IMR-90 (cell line): Measurements from ENCODE around the gene ERCC4. TPM values are rescaled to one million over a fixed set of nuclear protein-coding genes. Genes with fewer than 3 reads are reported as not detected.

Experiments used
- ATAC-seq: fragments of 200-7000 bp; cut with Tn5 transposase; 2 replicates; pipeline ENCODE4 v1.9.1; 2020; ENCODE audit warnings: low read depth, mild to moderate bottlenecking, moderate library complexity
- BruUV-seq: library from RNA; stranded (reverse); fragments of 400-500 nt; replicated peaks from 2 replicates; lab custom pipeline; 2021; lab: Mats Ljungman, UMichigan
- CTCF ChIA-PET: fragments of 300-600 bp; formaldehyde crosslinking; extraction: SDS; loops from one replicate; lab custom pipeline; 2021; ENCODE audit warnings: antibody characterized with exemption; lab: Yijun Ruan, JAX
- POLR2A ChIA-PET: fragments of 300-600 bp; sonication (Branson Sonifier 250); formaldehyde crosslinking; loops from one replicate; lab custom pipeline; 2022; ENCODE audit warnings: antibody characterized with exemption; ENCODE audit not compliant: unreplicated experiment; lab: Charles Lee
- DNase-seq: peaks from one replicate; pipeline ENCODE4 v3.0.0; 2013
- H2AFZ ChIP-seq: replicated peaks from 2 replicates; pipeline ENCODE3; 2013; ENCODE audit warnings: low read length, mild to moderate bottlenecking; ENCODE audit not compliant: poor library complexity
- H2AK5ac ChIP-seq: 2 replicates; pipeline ENCODE4 v1.6.1; 2013; ENCODE audit warnings: low read depth, low read length, inconsistent platforms
- H2AK9ac ChIP-seq: replicated peaks from 2 replicates; pipeline ENCODE3; 2013; ENCODE audit warnings: mild to moderate bottlenecking, low read depth, low read length, moderate library complexity; ENCODE audit not compliant: poor library complexity
- H2BK120ac ChIP-seq: 2 replicates; pipeline ENCODE4 v1.6.1; 2013; ENCODE audit warnings: low read depth, low read length, inconsistent platforms
- H2BK15ac ChIP-seq: 3 replicates; pipeline ENCODE4 v1.6.1; 2013; ENCODE audit warnings: low read depth, low read length, inconsistent platforms
- H2BK20ac ChIP-seq: 2 replicates; pipeline ENCODE4 v1.6.1; 2013; ENCODE audit warnings: low read depth, mild to moderate bottlenecking, inconsistent platforms, low read length, moderate library complexity
- H2BK5ac ChIP-seq: 2 replicates; pipeline ENCODE4 v1.6.1; 2013; ENCODE audit warnings: mild to moderate bottlenecking, low read depth, low read length, inconsistent platforms; ENCODE audit not compliant: poor library complexity, severe bottlenecking
- H3K14ac ChIP-seq: replicated peaks from 2 replicates; pipeline ENCODE4 v1.6.1; 2013; ENCODE audit warnings: low read depth, low read length, inconsistent platforms
- H3K18ac ChIP-seq: 2 replicates; pipeline ENCODE4 v1.6.1; 2013; ENCODE audit warnings: low read depth, low read length, control low read depth
- H3K23ac ChIP-seq: 2 replicates; pipeline ENCODE4 v1.6.1; 2013; ENCODE audit warnings: low read depth, low read length, inconsistent platforms
- H3K27ac ChIP-seq: 2 replicates; pipeline ENCODE4 v1.5.1; 2013; ENCODE audit warnings: mild to moderate bottlenecking, control low read depth, low read length; ENCODE audit not compliant: insufficient read depth
- H3K27me3 ChIP-seq: 2 replicates; pipeline ENCODE4 v1.6.1; 2013; ENCODE audit warnings: low read length; ENCODE audit not compliant: control insufficient read depth, insufficient read depth
- H3K36me3 ChIP-seq: 2 replicates; pipeline ENCODE4 v1.6.1; 2013; ENCODE audit warnings: low read length, mixed read lengths; ENCODE audit not compliant: control insufficient read depth, insufficient read depth
- H3K4ac ChIP-seq: 2 replicates; pipeline ENCODE4 v1.6.1; 2013; ENCODE audit warnings: low read depth, low read length, inconsistent platforms
- H3K4me1 ChIP-seq: 2 replicates; pipeline ENCODE4 v1.6.1; 2013; ENCODE audit warnings: low read length, mixed read lengths; ENCODE audit not compliant: control insufficient read depth, insufficient read depth
- H3K4me2 ChIP-seq: 2 replicates; pipeline ENCODE4 v1.6.1; 2013; ENCODE audit warnings: low read depth, mild to moderate bottlenecking, control low read depth, low read length, moderate library complexity
- H3K4me3 ChIP-seq: 2 replicates; pipeline ENCODE4 v1.5.1; 2013; ENCODE audit warnings: low read depth, mild to moderate bottlenecking, control low read depth, low read length, moderate library complexity; ENCODE audit not compliant: insufficient read depth
- H3K56ac ChIP-seq: 2 replicates; pipeline ENCODE4 v1.6.1; 2013; ENCODE audit warnings: low read length, inconsistent platforms; ENCODE audit not compliant: insufficient read depth; ENCODE audit errors: extremely low read depth
- H3K79me1 ChIP-seq, 2 experiments: 2 replicates each; pipeline ENCODE4 v1.6.1; 2013; ENCODE audit warnings: low read length in 2 of 2, inconsistent platforms in 1 of 2, low read depth in 1 of 2
- H3K9ac ChIP-seq: 2 replicates; pipeline ENCODE4 v1.6.1; 2013; ENCODE audit warnings: low read depth, low read length, control low read depth
- H3K9me1 ChIP-seq: 2 replicates; pipeline ENCODE4 v1.6.1; 2013; ENCODE audit warnings: low read length, inconsistent platforms; ENCODE audit not compliant: insufficient read depth
- H3K9me3 ChIP-seq: 2 replicates; pipeline ENCODE4 v1.6.1; 2013; ENCODE audit warnings: low read length; ENCODE audit not compliant: control insufficient read depth, insufficient read depth
- H4K20me1 ChIP-seq: 2 replicates; pipeline ENCODE4 v1.6.1; 2013; ENCODE audit warnings: low read length, inconsistent platforms; ENCODE audit not compliant: insufficient read depth
- H4K5ac ChIP-seq: 2 replicates; pipeline ENCODE4 v1.6.1; 2013; ENCODE audit warnings: mild to moderate bottlenecking, low read depth, low read length, control low read depth
- H4K8ac ChIP-seq, 2 experiments: 2 replicates each; pipeline ENCODE4 v1.6.1; 2013; ENCODE audit warnings: low read depth in 2 of 2, low read length in 2 of 2, control low read depth in 1 of 2, inconsistent platforms in 1 of 2
- H4K91ac ChIP-seq: 2 replicates; pipeline ENCODE4 v1.6.1; 2013; ENCODE audit warnings: low read depth, low read length, inconsistent platforms; ENCODE audit not compliant: insufficient read depth
- BHLHE40 ChIP-seq: fragments of 150-350 bp; IDR thresholded peaks from 2 replicates; pipeline ENCODE4 v1.6.1; 2016; ENCODE audit warnings: mild to moderate bottlenecking, low read depth, low read length
- CTCF ChIP-seq: conservative IDR thresholded peaks from 2 replicates; pipeline ENCODE4 v1.5.1; 2012; ENCODE audit warnings: mild to moderate bottlenecking, low read depth, low read length, improper control_type of control experiment
- ELK1 ChIP-seq: fragments of 150-350 bp; IDR thresholded peaks from 2 replicates; pipeline ENCODE4 v1.6.1; 2016; ENCODE audit warnings: low read depth, mild to moderate bottlenecking, low read length, moderate library complexity, borderline replicate concordance
- FOS ChIP-seq: fragments of 150-350 bp; IDR thresholded peaks from 2 replicates; pipeline ENCODE4 v1.6.1; 2016; ENCODE audit warnings: low read depth, low read length
- MAZ ChIP-seq: IDR thresholded peaks from 2 replicates; pipeline ENCODE4 v1.6.1; 2012; ENCODE audit warnings: low read depth, mild to moderate bottlenecking, low read length, improper control_type of control experiment, moderate library complexity, borderline replicate concordance
- MXI1 ChIP-seq: IDR thresholded peaks from 2 replicates; pipeline ENCODE4 v1.6.1; 2012; ENCODE audit warnings: low read depth, mild to moderate bottlenecking, low read length, moderate library complexity, borderline replicate concordance
- POLR2A ChIP-seq: IDR thresholded peaks from 2 replicates; pipeline ENCODE4 v1.6.1; 2012; ENCODE audit warnings: mild to moderate bottlenecking, low read depth, low read length
- RCOR1 ChIP-seq: IDR thresholded peaks from 2 replicates; pipeline ENCODE4 v1.6.1; 2012; ENCODE audit warnings: mild to moderate bottlenecking, low read length, improper control_type of control experiment; ENCODE audit not compliant: insufficient replicate concordance
- RFX5 ChIP-seq: IDR thresholded peaks from 2 replicates; pipeline ENCODE4 v1.8.0; 2012; ENCODE audit warnings: low read depth, mild to moderate bottlenecking, low read length, moderate library complexity
- SMC3 ChIP-seq: fragments of 150-350 bp; IDR thresholded peaks from 2 replicates; pipeline ENCODE4 v1.6.1; 2016; ENCODE audit warnings: low read depth, mild to moderate bottlenecking, antibody characterized with exemption, low read length, moderate library complexity
- WGBS, 2 experiments: methylation state at CpG; one replicate each; pipeline versions ENCODE4 v1.1.5 to v1.1.7; 2013; ENCODE audit warnings: missing lambda C conversion rate in 2 of 2; ENCODE audit not compliant: insufficient read length in 1 of 2; ENCODE audit errors: extremely low coverage in 2 of 2; 5-methylcytosine and 5-hydroxymethylcytosine counted together
- dilution Hi-C: fragments of 300-500 bp; cut with HindIII; formaldehyde crosslinking; loops from one replicate; pipeline ENCODE4 v1.14.3; 2018; ENCODE audit warnings: low sequenced_read_pairs; ENCODE audit not compliant: unreplicated experiment
- in situ Hi-C: fragments of 300-500 bp; cut with MboI; formaldehyde crosslinking; loops from 3 replicates; pipeline ENCODE4 v1.14.3; 2019; ENCODE audit warnings: low sequenced_read_pairs, inconsistent platforms, mixed read lengths
- intact Hi-C: fragments of 100-400 bp; cut with micrococcal nuclease; formaldehyde crosslinking; loops from 2 replicates; pipeline ENCODE4 v1.10.0; 2022
- polyA plus RNA-seq, 3 experiments: library from polyadenylated mRNA; depleted of rRNA; stranded (reverse); fragments of >200 nt; gene quantifications; 2 replicates each; pipeline ENCODE4 v1.2.3, GENCODE V29; 2012; ENCODE audit warnings: low replicate concordance in 1 of 3
- total RNA-seq: library from RNA; depleted of rRNA; stranded (reverse); fragments of >200 nt; gene quantifications from 2 replicates; pipeline ENCODE4 v1.2.3, GENCODE V29; 2012

Gene ERCC4
- total and polyA plus RNA-seq, 2 of the 4 experiments (the other 2 are of a cell fraction) = 2.9 to 19.2 TPM

DNA sequence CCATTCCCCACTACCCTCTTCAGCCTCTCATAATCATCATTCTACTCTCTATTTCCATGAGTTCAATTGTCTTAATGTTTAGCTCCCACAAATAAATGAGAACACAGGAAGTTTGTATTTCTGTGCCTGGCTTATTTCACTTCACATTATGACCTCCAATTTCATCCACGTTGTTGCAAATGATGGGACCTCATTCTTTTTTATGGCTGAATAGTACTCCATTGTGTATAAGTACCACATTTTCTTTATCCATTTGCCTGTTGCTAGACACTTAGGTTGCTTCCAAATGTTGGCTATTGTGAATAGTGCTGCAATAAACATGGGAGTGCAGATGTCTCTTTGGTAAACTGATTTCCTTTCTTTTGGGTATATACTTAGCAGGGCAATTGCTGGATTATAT lies 42.3 kb downstream of the ERCC4 start:
- CTCF ChIA-PET = no interaction called here

More for the DNA sequence above, 42.3 kb downstream of the ERCC4 start:
- H2AK9ac ChIP-seq = no peak overlapping the region
- H3K9ac ChIP-seq = no peak overlapping the region
- H3K56ac ChIP-seq = no peak overlapping the region
- no peak overlapping the region for H4K5ac ChIP-seq
- H2BK20ac ChIP-seq = no peak overlapping the region
- H3K79me1 ChIP-seq = no peaks in the 10 kb centered on the region
- no peak overlapping the region for H2AFZ ChIP-seq
- no peaks in the 10 kb centered on the region; the same call in 1 of the 2 replicates for H3K4me1 ChIP-seq
- no peak overlapping the region for H4K91ac ChIP-seq
- TF ChIP-seq RFX5 (no peak), MXI1 (no peak), SMC3 (no peak), RCOR1 (no peak), CTCF (no peak), ELK1 (no peak), FOS (no peak), POLR2A (no peak), BHLHE40 (no peak), MAZ (no peak)
- in situ Hi-C loops = no loop called here
- H2BK120ac ChIP-seq = no peak overlapping the region
- dilution Hi-C loops = no loop called here
- intact Hi-C loops = no loop called here
- H3K9me3 ChIP-seq = no peaks in the 10 kb centered on the region
- no TSS peak for BruUV-seq
- no peak for DNase-seq
- no peak overlapping the region for H3K18ac ChIP-seq
- H3K27me3 ChIP-seq = peaks cover 1% of the 10 kb centered on the region; the same call in 1 of the 2 replicates
- no peak for ATAC-seq
- WGBS, 2 experiments = no CpG with 5 or more reads among the region's 1 CpG
- H3K36me3 ChIP-seq = no peaks in the 10 kb centered on the region
- H4K20me1 ChIP-seq = peaks cover 4% of the 10 kb centered on the region
- no peak overlapping the region for H3K23ac ChIP-seq
- no peak overlapping the region for H2BK15ac ChIP-seq
- H3K4ac ChIP-seq = no peak overlapping the region
- peaks cover 4% of the 10 kb centered on the region for H3K9me1 ChIP-seq
- POLR2A ChIA-PET = no interaction called here
- H3K14ac ChIP-seq = no peak overlapping the region
- no peak overlapping the region for H2AK5ac ChIP-seq
- no peak overlapping the region for H3K4me2 ChIP-seq
- H3K27ac ChIP-seq = no peak overlapping the region
- H2BK5ac ChIP-seq = no peak overlapping the region
- H4K8ac ChIP-seq = no peak overlapping the region
- no peak overlapping the region for H3K4me3 ChIP-seq
